KMS-11 (cell line): Measurements from ENCODE around the gene FADS3.
A peak's percentile ranks its signal among the peaks of the same experiment; 100 is the strongest.

ENCODE experiments used
- H2AFZ ChIP-seq: fragments of 200-600 bp; sonication (generic); 2 replicates; pipeline ENCODE4 v1.6.1; 2016; ENCODE audit warnings: antibody characterized with exemption, mixed run types, low read depth
- H3K27ac ChIP-seq: fragments of 200-600 bp; sonication (generic); 2 replicates; pipeline ENCODE4 v1.6.1; 2016; ENCODE audit warnings: mild to moderate bottlenecking, mixed run types
- H3K27me3 ChIP-seq: fragments of 200-600 bp; sonication (generic); 2 replicates; pipeline ENCODE4 v1.6.1; 2017; ENCODE audit warnings: mild to moderate bottlenecking, low read depth, mixed run types, moderate library complexity; ENCODE audit not compliant: insufficient read depth
- H3K36me3 ChIP-seq: fragments of 200-600 bp; sonication (generic); 2 replicates; pipeline ENCODE4 v1.6.1; 2017; ENCODE audit warnings: mild to moderate bottlenecking, mixed run types; ENCODE audit not compliant: insufficient read depth
- H3K4me1 ChIP-seq: fragments of 200-600 bp; sonication (generic); 2 replicates; pipeline ENCODE4 v1.6.1; 2016; ENCODE audit warnings: mild to moderate bottlenecking, low read depth, mixed run types; ENCODE audit not compliant: poor library complexity, severe bottlenecking
- H3K4me2 ChIP-seq: fragments of 200-600 bp; sonication (generic); 2 replicates; pipeline ENCODE4 v1.7.0; 2016; ENCODE audit warnings: mild to moderate bottlenecking, mixed run types
- H3K4me3 ChIP-seq: fragments of 200-600 bp; sonication (generic); IDR thresholded peaks from 2 replicates; pipeline ENCODE4 v1.6.1; 2017; ENCODE audit warnings: low read depth, low read length, mixed read lengths; ENCODE audit not compliant: insufficient read depth
- H3K79me2 ChIP-seq: fragments of 200-600 bp; sonication (generic); 2 replicates; pipeline ENCODE4 v1.6.1; 2016; ENCODE audit warnings: low read depth, mixed run types; ENCODE audit not compliant: insufficient read depth
- H3K9ac ChIP-seq: fragments of 200-600 bp; sonication (generic); 2 replicates; pipeline ENCODE4 v1.6.1; 2016; ENCODE audit warnings: mild to moderate bottlenecking, mixed run types
- H4K20me1 ChIP-seq: fragments of 200-600 bp; sonication (generic); 2 replicates; pipeline ENCODE4 v1.6.1; 2016; ENCODE audit warnings: mild to moderate bottlenecking, mixed run types; ENCODE audit not compliant: insufficient read depth
- TF ChIP-seq, protein P1 (sequence below): fragments of 200-600 bp; sonication (generic); conservative IDR thresholded peaks from 2 replicates; pipeline ENCODE4 v1.6.1; 2017; ENCODE audit warnings: low read depth, mild to moderate bottlenecking, antibody characterized with exemption, low read length, moderate library complexity, mixed read lengths

Gene FADS3

DNA sequence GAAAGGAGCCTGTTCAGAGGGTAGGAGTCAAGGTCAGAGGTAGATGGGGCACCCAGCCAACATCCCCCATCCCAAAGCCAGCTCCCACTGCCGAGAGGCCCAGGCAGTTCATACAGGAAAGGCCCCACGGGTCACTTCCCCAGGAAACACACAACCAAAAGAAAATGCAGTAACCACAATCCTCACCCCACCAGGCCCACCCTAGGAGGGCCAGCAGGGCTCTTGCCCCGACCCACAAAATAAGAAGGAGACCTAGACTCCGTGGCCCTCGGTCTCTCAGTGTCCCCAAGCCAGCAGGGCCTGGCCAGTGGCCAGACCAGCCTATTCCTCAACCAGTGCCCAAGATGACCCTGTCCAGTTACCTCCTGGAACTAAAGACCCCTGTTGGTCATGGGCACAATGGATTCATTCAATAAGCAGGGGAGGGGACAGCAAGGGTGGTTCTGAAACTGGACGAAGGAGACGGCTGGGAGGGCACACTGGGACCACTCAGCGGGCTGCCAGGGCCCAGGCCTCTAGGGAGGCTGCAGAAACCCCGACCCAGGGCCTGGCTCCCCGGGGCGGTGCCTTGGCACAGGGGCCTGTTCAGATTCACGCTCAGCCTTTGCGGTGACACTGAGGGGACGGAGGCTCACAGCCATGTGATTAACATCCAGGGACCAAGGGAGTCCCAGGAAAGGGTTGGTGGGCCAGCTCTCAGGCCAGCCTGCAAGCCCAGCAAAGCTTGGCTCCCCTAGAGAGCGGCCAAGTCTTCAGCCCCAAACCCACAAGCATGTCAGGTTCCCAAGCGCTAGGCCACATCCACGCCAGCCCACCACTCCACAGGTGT, 20.6 kb upstream of the FADS3 start:
- peaks cover 31% of the 10 kb centered on the region for H3K4me1 ChIP-seq
- no peaks in the 10 kb centered on the region for H3K36me3 ChIP-seq
- H3K4me3 ChIP-seq, result no peak overlapping the region
- no peaks in the 10 kb centered on the region for H4K20me1 ChIP-seq
- no peaks in the 10 kb centered on the region for H3K27me3 ChIP-seq
- no peak overlapping the region for H3K9ac ChIP-seq
- no peak overlapping the region for H2AFZ ChIP-seq
- no peak overlapping the region for H3K4me2 ChIP-seq
- no peaks in the 10 kb centered on the region for H3K79me2 ChIP-seq
- no peak overlapping the region for H3K27ac ChIP-seq
- TF ChIP-seq, protein P1, sequence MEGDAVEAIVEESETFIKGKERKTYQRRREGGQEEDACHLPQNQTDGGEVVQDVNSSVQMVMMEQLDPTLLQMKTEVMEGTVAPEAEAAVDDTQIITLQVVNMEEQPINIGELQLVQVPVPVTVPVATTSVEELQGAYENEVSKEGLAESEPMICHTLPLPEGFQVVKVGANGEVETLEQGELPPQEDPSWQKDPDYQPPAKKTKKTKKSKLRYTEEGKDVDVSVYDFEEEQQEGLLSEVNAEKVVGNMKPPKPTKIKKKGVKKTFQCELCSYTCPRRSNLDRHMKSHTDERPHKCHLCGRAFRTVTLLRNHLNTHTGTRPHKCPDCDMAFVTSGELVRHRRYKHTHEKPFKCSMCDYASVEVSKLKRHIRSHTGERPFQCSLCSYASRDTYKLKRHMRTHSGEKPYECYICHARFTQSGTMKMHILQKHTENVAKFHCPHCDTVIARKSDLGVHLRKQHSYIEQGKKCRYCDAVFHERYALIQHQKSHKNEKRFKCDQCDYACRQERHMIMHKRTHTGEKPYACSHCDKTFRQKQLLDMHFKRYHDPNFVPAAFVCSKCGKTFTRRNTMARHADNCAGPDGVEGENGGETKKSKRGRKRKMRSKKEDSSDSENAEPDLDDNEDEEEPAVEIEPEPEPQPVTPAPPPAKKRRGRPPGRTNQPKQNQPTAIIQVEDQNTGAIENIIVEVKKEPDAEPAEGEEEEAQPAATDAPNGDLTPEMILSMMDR, result no peak

DNA sequence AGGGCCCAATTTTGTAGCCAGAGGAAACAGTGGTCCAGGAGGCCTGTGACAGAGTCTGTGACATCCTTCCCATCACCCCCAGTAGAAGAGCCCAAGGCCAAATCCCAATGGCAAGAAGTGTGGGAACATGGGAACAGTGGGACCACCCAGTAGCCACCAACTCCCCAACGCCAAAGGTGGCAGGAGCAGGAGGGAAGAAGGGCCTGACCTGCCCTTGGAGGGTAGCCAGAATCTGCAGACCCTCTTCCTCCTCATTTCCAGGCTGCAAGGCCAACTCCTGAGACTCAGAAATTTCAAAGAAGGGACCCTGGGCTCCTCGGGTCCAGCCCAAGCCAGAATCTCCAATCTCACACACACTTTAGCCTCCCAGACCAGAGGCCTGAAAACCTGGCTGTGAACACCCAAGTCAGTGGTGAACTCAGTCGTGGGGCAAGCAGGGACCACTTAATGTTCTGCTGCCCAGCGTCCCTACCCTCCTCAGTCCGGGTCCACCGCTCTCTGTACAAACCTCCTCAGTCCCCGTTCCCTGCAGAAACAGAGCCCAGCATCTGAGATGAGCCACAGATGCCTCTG, 19.9 kb upstream of the FADS3 start:
- H3K9ac ChIP-seq, result no peak overlapping the region
- no peaks in the 10 kb centered on the region for H3K27me3 ChIP-seq
- no peaks in the 10 kb centered on the region for H3K79me2 ChIP-seq
- H3K4me1 ChIP-seq, result peaks cover 28% of the 10 kb centered on the region
- H3K4me2 ChIP-seq, result no peak overlapping the region
- H3K27ac ChIP-seq, result no peak overlapping the region
- H4K20me1 ChIP-seq, result no peaks in the 10 kb centered on the region
- no peak overlapping the region for H2AFZ ChIP-seq
- no peak overlapping the region for H3K4me3 ChIP-seq
- TF ChIP-seq, protein P1, result no peak
- H3K36me3 ChIP-seq, result no peaks in the 10 kb centered on the region

DNA sequence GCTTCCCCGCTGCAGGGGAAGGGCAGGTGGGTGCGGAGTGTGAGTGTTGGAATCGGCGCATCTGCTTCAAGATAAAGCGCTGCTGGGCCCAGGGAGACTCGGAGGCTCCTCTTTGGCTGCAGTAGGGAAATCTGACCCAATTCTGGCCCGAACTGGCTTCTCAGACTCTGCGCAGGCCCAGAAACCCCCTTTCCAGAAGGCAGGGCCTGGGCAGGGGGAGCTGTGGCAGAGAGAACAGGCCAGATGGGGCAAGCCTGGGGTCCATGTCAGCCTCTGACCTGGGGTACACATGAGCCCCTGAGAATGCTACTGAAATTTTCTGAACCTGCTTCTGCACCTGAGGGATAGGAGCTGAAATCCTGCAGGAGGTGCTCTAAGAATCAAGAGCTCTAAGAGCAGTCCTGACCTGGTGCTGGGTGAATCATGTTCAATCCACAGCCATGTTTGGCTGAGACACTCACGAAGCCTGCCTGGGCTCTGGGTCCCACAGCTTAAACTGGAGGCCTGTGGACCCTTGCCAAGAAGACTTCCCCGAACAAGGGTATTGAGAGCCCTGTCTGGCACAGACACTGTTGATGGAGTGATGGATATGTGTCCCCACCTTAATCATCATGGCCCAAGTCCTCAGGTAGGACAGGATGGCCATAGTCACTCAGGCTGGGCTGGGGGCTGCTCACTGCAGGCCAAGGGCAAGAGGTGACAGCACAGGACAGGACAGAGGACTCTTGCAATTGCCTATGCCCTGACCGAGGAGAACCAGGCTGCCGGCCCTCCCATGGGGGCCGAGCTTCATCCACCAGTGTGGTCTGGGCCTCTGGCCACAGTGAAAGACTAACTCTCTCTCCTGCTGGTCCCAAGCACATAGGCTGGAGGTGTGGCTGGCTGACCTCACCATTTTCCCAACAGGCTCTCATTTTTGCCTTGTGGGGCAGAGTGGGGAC, 19.1 kb upstream of the FADS3 start:
- H4K20me1 ChIP-seq, result no peaks in the 10 kb centered on the region

DNA sequence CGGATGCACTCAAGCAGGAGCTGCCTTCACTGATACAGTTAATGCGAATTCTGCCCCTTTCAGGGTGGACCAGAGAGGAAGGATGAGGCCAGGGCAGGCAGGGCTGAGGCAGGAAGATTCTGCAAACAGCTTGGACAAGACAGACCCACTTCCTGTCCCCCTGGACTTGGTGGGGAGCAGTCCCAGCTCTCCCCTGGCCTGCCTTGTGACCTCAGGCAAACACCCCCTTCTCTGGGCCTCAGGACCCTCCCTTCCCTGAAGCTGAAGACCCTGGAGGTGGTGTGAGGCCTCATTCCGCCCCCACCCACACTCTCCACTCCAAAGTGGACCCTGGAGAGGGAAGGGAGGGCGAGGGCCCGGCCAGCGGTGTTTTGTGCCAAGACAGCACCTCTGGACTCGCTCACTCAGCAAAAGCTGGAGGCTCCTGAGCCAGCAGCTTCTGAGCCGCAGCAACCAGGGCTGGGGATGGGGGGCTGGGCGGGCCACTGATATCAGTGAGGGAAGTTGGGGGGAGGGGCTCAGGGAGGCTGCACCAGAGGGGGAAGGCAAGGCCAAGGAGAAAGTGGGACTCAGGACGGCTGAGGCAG, 17.5 kb upstream of the FADS3 start:
- TF ChIP-seq, protein P1, result no peak
- H3K4me2 ChIP-seq, result peak overlapping the region; percentile 89
- H3K4me3 ChIP-seq, result no peak overlapping the region
- peaks cover 28% of the 10 kb centered on the region for H3K4me1 ChIP-seq
- no peaks in the 10 kb centered on the region for H3K36me3 ChIP-seq
- peak overlapping the region; percentile 78 for H3K27ac ChIP-seq
- peak overlapping the region; percentile 54; the same call in 1 of the 2 replicates for H2AFZ ChIP-seq
- H4K20me1 ChIP-seq, result no peaks in the 10 kb centered on the region
- peak overlapping the region; percentile 78 for H3K9ac ChIP-seq
- no peaks in the 10 kb centered on the region for H3K27me3 ChIP-seq
- no peaks in the 10 kb centered on the region for H3K79me2 ChIP-seq

More for the DNA sequence above, 19.1 kb upstream of the FADS3 start:
- peak overlapping the region; percentile 89 for H3K4me2 ChIP-seq
- no peak overlapping the region for H3K9ac ChIP-seq
- peaks cover 28% of the 10 kb centered on the region for H3K4me1 ChIP-seq
- H3K79me2 ChIP-seq, result no peaks in the 10 kb centered on the region
- no peaks in the 10 kb centered on the region for H3K27me3 ChIP-seq
- no peaks in the 10 kb centered on the region for H3K36me3 ChIP-seq
- H2AFZ ChIP-seq, result no peak overlapping the region
- H3K4me3 ChIP-seq, result no peak overlapping the region
- TF ChIP-seq, protein P1, result no peak
- no peak overlapping the region for H3K27ac ChIP-seq
